HG03460 (cell line): ENCODE data around the gene RNF20.
"Not testable (repeated sequence)": the region's sequence is repeated elsewhere in the genome, so short reads cannot be mapped to it uniquely, and the experiment has no call there.

Experiments used
- ATAC-seq: cut with Tn5 transposase; IDR thresholded peaks from one replicate; pipeline ENCODE4 v1.9.1; 2021; ENCODE audit not compliant: unreplicated experiment

Gene RNF20

GRCh38 chr9:101530076-101530711, 3.5 kb upstream of the RNF20 start:
- ATAC-seq, result peak; percentile 30

GRCh38 chr9:101536351-101536750, 2.7 kb downstream of the RNF20 start:
- no peak for ATAC-seq

DNA sequence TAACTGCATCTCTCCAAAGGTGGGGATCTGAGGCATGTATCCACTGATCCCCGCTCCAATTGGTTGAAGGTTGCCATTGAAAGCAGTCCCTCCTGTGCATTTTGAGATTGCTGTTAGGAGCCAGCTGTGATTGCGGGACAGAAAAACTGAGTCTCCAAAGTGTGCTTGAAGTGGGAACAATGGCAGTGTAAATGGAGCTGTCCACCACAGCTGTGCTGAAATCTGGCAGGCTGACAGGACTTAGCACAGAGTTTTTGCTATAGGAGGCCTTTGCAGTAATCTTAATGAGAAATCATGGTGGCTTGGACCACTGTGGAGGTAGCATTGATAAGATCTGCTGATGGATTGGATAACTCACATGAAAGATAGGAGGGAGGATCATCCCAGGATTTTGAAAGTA, 3.3 kb downstream of the RNF20 start:
- ATAC-seq, result no peak

- ATAC-seq, result no peak
Observed at GRCh38 chr9:101540069-101540468, 6.4 kb downstream of the RNF20 start.

GRCh38 chr9:101543098-101543735, 9.6 kb downstream of the RNF20 start:
- no peak for ATAC-seq

- not testable (repeated sequence) for ATAC-seq
Observed at GRCh38 chr9:101549472-101550098, 15.9 kb downstream of the RNF20 start.

DNA sequence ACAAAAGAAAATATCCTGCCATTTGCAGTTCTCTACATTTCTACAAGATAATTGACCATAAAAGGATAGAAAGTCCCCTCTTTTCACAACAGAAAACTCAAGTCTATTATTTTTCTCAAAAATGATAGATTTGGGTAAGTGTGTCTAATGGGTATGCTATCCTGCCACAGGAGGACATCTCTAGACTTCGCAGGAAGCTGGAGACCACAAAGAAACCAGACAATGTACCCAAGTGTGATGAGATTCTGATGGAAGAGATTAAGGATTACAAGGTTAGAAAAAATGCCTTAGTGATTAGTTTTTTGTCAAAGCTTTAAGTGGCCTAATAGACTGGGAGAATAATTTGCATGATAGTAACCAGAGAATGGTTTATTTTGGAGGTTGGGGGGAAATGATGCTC, 28.1 kb downstream of the RNF20 start:
- ATAC-seq, result no peak

DNA sequence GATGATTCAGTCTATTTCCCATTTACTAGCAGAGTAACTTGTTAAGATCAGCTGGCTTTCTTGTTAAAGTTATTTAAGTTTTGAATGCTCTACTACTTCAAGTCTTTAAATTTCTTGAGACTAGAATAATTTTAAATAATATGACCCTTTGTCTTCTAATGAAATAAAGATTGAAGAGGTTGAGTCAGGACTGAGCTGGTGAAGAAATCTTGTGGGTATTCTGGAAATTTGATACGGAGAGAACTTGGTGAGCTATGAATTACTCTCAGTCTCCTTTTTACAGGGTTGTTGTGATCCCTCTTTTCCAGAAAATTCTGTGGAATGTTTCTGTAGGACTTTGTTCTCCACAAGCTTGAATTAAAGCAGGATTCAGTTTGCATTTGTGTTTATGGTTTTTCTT, 29.3 kb downstream of the RNF20 start:
- no peak for ATAC-seq

GRCh38 chr9:101564252-101564651, 30.6 kb downstream of the RNF20 start:
- no peak for ATAC-seq

GRCh38 chr9:101566904-101567724, 33.5 kb downstream of the RNF20 start:
- peak; percentile 62 for ATAC-seq

GRCh38 chr9:101567725-101568350, 34.2 kb downstream of the RNF20 start:
- no peak for ATAC-seq

- no peak for ATAC-seq
Observed at GRCh38 chr9:101569741-101570501, 36.3 kb downstream of the RNF20 start.

- no peak for ATAC-seq
Observed at GRCh38 chr9:101571114-101571513, 37.5 kb downstream of the RNF20 start.

DNA sequence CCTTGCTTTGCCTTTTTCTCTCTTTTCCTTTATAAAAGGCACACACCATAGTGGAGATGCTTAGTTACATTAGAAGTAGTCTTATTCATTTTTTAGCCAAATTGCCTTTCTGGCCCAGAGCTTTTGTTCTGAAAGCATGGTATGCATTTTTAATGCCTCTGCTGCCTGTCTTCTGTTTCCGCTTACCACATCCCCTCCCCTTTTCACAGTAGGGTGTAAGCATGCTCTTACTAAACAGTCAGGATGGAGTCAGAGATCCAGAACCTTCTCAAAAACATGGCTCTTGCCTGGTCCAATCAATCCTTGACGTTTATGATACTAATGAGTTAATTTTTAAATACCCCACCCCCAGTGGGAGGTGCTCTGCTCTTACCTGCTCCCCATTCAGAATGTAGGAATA, 38.7 kb downstream of the RNF20 start:
- no peak for ATAC-seq

- ATAC-seq, result no peak
Observed at GRCh38 chr9:101574731-101575333, 41.2 kb downstream of the RNF20 start.

- ATAC-seq, result no peak
Observed at GRCh38 chr9:101578378-101578777, 44.7 kb downstream of the RNF20 start.

DNA sequence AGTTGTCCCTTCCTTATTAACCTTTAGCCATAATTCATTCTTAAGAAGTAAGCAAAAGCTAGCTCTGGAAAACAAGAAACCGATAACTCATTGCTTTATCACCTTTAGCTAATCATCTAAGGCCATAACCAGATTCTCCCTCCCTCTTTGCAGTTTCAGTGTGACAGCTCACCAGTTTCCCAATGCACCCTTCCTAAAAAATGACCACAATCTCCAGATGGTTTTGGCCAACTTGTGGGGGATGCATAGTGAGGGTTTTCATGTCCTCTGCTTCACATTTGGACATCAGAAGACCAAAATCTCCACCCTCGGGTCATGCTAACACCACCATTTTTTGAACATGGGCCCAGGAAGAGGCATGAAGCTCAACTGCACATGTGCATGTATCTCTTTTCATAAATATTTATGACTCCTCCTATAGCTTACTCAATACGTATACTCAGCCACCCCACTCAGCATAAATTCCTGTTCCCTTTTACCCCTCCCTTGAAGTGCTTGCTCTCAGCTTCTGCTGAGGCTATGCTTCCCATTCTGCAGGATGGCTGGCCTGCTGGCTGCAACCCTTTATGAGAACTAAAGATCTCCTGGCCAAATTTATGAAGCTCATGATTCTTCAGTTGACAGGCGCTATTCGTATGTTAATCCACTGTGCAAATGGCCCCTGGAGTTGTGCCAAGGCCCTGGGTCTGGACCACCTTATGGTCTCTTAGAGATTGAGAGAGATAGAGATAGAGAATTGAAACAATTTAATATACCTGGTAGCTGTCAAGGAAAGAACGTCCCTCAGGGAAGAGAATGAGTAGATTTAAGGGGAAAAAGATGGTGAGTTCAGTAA, 46.3 kb downstream of the RNF20 start:
- ATAC-seq, result no peak

DNA sequence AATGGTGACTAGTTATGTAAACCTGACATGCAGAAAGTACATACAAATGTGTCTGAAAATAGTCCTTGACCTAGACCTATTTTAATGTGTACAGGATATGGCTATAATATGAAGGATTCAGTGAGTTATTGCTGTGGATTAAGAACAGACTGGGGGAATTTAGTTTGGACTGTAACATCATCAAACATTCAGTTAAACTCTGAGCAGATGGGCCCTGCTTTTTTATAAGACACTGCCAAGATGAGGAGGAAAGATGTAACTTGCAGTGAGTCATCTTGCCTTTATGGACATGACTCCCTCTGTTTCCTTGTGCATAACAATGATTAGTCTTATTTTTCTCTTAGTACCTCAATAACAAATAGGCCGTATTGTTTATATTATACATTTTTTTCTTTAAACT, 48.9 kb downstream of the RNF20 start:
- ATAC-seq, result no peak

DNA sequence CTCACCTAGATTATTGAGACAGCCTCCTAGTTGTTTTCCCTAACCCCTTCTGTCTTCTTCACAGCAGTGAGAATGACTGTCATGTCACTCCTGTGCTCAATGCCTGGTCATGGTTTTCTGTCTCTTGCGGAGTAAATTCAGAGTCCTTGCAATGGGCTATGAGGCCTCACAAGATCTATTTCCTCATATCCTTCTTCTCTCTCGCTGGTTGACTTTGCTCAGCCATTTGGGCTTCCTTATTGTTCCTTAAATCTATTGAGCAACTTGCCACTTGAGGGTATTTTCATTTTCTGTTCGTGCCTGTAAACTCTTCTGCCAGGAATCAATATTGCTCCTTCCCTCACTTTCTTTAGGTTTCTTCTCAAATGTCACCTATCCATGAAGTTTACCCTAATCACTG, 52.1 kb downstream of the RNF20 start:
- no peak for ATAC-seq
